ENCODE results near the gene EHBP1L1. TPM values are rescaled to one million over a fixed set of nuclear protein-coding genes. Genes with fewer than 3 reads are reported as not detected.

Gene EHBP1L1
- total and polyA plus RNA-seq, 2 of the 13 experiments (the other 11 are each of a cell fraction or from before 2014, with no cell fraction given): 8.3 to 10.6 TPM

DNA sequence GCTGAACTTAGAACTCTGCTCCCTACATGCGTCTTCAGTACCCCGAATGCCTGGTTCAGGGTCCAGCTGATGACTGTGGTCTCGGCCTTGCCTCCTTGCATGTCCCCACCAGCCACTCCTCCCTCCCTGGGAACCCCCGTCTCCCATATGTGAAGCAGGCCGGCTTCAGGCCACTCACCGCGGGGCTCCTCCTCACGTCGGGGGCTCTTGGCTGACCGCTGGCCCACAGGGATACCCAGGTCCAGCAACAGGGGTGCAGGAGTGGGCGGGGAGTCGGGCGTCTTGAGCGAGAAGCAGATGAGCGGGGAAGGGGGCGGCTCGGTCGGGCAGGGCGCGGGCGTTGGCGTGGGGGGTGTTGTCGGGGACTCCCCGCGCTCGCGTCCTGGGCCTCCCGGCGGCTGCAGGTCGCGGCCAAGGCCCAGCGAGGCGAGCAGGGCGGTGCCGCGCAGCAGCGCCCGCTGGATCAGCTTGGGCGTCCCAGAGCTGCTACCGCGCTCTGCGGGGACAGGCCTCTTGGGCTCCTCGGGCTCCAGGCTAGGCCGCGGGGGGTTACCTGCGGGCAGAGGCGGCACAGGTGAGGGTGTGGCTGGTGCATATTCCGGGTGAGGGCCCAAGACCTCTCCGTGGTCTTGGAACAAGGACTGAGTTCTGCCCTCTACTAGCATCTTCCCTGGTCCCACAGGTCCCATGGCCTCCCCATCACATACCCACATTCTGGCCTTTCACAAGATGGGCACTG lies 23.5 kb downstream of the EHBP1L1 start:
- H3K9me3 ChIP-seq (ENCODE audit: low read length): no peaks in the 10 kb centered on the region
- H4K20me1 ChIP-seq (ENCODE audit: insufficient read depth, low read length): 0 out of 2 replicates have a peak, but pooled peaks cover 3% of the 10 kb centered on the region
- no peak overlapping the region for H2AFZ ChIP-seq (ENCODE audit: low read length)
- H3K4me1 ChIP-seq (ENCODE audit: insufficient read depth, low read length): no peaks in the 10 kb centered on the region
- ChIA-PET CTCF (ENCODE audit: low intra/inter-chr PET ratio, low total read pairs) (no interaction called here), POLR2A (interaction anchor here (1.0 to 6.0 kb wide), 2 partner anchors 11 to 14 kb away, joined by 3 to 47 read pairs; partner anchors contain the start of genes MAP3K11 and PCNX3)
- DNase-seq (ENCODE audit: low spot score) (no peak), FAIRE-seq (no peak), ATAC-seq (no peak)
- no peaks in the 10 kb centered on the region for H3K79me2 ChIP-seq (ENCODE audit: insufficient read depth, low read length)
- H3K27me3 ChIP-seq (ENCODE audit: control insufficient read depth in 1 of 2, insufficient read depth in 2 of 2, low read length in 2 of 2): no peaks in the 10 kb centered on the region
- H3K9ac ChIP-seq (ENCODE audit: insufficient read depth, low read depth, low read length): no peak overlapping the region
- H3K4me2 ChIP-seq (ENCODE audit: low read depth, low read length): no peak overlapping the region
- no TSS peak for BruUV-seq (replicated peaks)
- 97% methylated on average over 28 of the region's 49 CpGs for WGBS (ENCODE audit: low lambda C conversion rate)
- intact Hi-C loops (cut with micrococcal nuclease; ENCODE audit: unreplicated experiment): no loop called here
- no peak overlapping the region for H3K4me3 ChIP-seq (replicated peaks in 1 of 3; ENCODE audit: insufficient read depth in 1 of 3, low read depth in 2 of 3, low read length in 3 of 3)
- H3K27ac ChIP-seq (ENCODE audit: extremely low read length, insufficient read depth, low read length): no peak overlapping the region
- in situ Hi-C loops (cut with HindIII; ENCODE audit: extremely low pct_ligation_motif_present, low pct_unique_long_range_greater_than_20kb): no loop called here
- peaks cover 14 to 31% of the 10 kb centered on the region in 2 experiments for H3K36me3 ChIP-seq (replicated peaks in 1 of 2; ENCODE audit: control insufficient read depth in 1 of 2, insufficient read depth in 2 of 2, low read length in 2 of 2)
- TF ChIP-seq PHF8 (CRISPR knock-in tag; IDR thresholded peaks at IDR 0.05) (no peak), AGO2 (optimal IDR thresholded peaks at IDR 0.05; ENCODE audit: low read depth, low read length) (peak; percentile 97), ZBTB37 (CRISPR knock-in tag; IDR thresholded peaks at IDR 0.05) (no peak), NAIF1 (CRISPR knock-in tag; IDR thresholded peaks at IDR 0.05; ENCODE audit: borderline replicate concordance) (no peak), SYNCRIP (IDR thresholded peaks at IDR 0.05; ENCODE audit: insufficient read depth, low read depth, low read length) (no peak), ZNF691 (CRISPR knock-in tag; IDR thresholded peaks at IDR 0.05; ENCODE audit: borderline replicate concordance, low read depth) (no peak), PRDM10 (CRISPR knock-in tag; IDR thresholded peaks at IDR 0.05; ENCODE audit: low read depth) (no peak), ZNF18 (CRISPR knock-in tag; IDR thresholded peaks at IDR 0.05; ENCODE audit: insufficient replicate concordance) (no peak), HDAC6 (IDR thresholded peaks at IDR 0.05; ENCODE audit: low read depth, low read length) (no peak), ZNF879 (CRISPR knock-in tag; IDR thresholded peaks at IDR 0.05) (no peak), SIN3A (IDR thresholded peaks at IDR 0.05; ENCODE audit: borderline replicate concordance, low read depth, low read length) (no peak), REL (CRISPR knock-in tag; conservative IDR thresholded peaks at IDR 0.05) (no peak), IKZF1 (IDR thresholded peaks at IDR 0.05) (no peak), ZNF101 (CRISPR knock-in tag; IDR thresholded peaks at IDR 0.05; ENCODE audit: borderline replicate concordance, low read depth) (no peak), MEF2D (CRISPR knock-in tag; IDR thresholded peaks at IDR 0.05) (no peak)

All from HepG2 (cell line).